ENCODE measurements around the gene MPC2.
"Not testable (repeated sequence)": the region's sequence is repeated elsewhere in the genome, so short reads cannot be mapped to it uniquely, and the experiment has no call there.

MPC2 gene

DNA sequence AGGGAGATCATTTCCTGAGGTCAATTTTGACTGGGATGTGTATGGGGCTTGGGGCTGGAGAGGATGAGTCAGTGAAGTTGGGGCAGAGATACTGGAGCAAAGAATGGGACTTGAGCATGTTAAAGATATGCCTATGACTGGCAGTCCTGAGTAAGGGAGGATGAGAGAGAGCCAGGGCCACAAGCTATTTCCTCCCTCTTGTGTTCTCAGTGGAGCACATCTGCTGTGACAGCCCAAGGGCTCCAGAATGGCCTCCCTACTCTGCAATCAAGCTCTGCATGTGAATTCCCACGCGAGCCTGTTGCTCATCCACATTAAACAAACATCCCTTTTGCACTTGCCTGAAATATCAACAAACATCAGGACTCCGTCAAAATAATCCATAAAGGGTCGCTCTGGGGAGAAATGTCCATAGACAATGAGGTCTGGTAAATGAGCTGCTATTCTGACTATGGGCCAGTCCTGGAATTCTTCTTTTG lies 32.2 kb downstream of the MPC2 start:
- DNase-seq = no peak

DNA sequence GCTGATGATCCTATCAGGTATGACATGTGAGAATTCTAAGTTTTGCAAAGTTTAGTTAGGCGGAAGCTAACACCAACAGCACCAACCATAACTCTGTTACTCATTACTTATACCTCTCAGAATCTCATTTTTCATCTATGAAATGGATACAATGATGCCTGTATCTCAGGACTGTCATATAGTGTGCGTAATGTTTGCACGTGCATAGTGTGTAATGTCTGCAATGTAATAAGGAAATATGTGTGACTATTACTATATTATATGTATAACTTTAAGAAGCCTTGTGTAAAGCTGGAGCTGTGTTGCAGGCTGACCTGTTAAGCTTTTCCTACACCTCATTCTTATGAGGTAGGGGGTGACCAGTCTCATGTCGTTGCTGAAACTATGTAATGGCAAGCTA lies 36.0 kb downstream of the MPC2 start:
- no peak for DNase-seq

DNA sequence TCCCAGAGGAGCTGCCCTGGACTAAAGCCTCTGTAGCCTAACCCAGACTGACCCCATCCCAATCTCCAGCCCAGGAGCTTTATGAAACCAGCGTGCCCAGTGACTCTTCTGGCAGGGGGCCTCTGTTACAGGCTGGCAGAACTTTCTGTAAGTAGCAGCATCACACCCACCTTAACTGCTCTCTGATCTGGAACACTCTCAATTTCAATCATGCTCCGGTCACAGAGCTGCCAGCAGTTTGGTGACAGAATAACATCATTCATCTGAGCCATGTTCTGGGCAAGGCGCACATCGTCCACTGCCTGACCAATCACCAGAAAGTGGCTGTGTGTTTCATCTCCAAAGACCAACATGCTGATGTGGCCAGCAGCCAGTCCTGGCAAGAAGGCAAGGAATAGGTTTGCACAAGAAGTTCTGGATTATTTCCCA lies 37.6 kb downstream of the MPC2 start:
- DNase-seq = no peak

DNA sequence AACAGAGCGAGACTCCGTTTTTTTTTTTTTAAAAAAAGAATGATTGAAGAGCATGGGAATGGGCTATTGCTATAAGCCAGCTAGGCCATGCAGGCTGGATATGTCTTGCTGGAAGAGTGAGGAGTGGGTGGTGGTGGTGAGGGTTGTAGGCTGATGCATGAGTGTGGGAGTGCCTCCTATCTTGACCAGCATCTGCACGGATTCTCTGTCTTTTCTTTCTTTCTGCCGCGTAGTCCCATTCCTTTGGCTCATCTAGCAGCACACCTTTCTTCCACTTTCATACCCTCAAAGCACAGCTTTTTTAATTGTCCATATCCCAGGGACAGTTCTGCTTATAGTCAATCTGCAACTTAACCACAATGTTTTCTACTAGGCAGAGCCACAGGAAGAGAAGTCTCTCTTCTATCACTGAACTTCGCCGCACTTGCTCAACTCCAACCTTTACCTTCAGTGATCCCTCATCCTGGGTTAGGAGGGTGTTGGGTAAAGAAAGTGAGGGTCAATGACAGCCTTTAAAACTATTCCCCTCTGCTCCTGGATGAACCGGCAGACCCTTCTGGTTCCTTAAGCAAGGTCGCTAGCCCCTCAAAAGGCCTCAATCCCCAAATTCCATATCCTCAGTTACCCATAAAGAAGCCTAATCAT lies 38.2 kb downstream of the MPC2 start:
- no peak for DNase-seq

DNA sequence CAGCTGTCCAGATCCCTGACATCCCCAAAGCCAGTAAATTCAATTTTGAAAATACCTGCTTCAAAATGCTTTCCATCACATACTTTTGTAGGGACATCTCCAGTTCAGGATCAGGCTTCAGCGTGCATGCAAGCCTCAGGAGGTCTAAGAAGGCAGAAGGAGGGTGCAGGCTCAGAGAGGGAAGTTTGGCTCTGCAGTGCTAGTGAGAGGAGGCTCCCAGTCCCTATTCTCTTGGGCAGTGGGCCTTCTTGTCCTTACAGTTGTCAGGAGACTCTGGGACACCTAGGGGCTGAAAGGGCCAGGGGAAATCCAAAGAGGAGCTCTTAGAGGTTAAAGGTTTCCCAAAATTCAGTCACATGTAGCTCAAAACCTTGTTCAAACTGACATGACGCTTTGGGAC lies 43.1 kb downstream of the MPC2 start:
- DNase-seq = no peak

DNA sequence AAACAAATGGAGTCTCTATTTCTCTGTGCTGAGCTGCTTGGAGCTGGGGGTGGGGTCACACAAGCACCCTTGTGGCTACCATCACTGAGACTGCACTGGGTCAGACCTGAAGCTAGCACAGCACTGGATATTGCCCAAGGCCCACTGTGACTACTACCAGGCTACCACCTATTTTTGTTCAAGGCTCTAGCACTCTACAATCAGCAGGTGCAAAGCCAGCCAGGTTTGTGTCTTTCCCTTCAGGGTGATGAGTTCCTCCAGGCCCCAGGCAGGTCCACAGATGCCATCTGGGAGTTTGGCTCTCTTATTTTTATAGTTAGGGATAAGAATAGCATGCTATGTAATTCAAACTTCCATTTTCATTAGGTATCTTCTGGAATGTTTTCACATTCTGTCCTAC lies 46.5 kb downstream of the MPC2 start:
- DNase-seq = no peak

DNA sequence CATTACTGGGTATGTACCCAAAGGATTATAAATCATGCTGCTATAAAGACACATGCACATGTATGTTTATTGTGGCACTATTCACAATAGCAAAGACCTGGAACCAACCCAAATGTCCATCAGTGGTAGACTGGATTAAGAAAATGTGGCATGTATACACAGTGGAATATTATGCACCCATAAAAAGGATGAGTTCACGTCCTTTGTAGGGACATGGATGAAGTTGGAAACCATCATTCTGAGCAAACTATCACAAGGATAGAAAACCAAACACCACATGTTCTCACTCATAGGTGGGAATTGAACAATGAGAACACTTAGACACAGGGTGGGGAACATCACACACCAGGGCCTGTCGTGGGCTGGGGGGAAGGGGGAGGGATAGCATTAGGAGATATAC lies 49.7 kb downstream of the MPC2 start:
- not testable (repeated sequence) for DNase-seq

DNA sequence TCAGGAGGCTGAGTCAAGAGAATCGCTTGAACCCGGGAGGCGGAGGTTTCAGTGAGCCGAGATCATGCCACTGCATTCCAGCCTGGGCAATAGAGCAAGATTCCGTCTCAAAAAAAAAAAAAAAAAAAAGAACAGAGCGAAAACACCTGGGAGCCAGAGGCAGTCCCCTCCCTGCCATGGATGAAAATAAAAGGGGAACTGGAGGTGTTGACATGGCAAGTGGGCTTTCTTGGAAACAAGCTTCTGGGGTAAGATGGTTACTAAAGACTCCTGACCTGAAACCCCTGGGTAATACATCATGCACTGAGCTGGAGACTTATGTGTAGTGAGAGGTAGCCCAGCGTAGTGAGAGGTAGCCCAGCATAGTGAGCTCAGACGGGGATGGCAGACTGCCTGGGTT lies 54.5 kb downstream of the MPC2 start:
- no peak for DNase-seq

DNA sequence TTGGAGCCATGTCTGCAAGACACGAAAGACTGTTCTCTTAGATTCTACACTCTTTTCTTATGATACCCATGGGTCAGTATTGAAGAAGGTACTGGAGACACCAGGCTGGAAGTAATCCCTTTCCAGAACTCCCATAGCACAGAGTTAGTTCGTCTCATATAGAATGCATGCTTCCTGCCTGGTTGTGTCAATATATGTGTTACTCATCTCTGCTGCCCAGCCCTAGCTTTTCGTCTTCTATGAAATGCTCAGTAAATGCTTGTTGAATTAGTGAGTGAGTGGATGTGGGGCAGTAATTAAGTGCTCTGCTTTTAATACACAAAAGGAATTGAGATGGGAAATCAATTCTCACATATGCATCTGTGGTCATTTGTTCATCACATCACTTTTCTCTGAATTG lies 55.1 kb downstream of the MPC2 start:
- no peak for DNase-seq

DNA sequence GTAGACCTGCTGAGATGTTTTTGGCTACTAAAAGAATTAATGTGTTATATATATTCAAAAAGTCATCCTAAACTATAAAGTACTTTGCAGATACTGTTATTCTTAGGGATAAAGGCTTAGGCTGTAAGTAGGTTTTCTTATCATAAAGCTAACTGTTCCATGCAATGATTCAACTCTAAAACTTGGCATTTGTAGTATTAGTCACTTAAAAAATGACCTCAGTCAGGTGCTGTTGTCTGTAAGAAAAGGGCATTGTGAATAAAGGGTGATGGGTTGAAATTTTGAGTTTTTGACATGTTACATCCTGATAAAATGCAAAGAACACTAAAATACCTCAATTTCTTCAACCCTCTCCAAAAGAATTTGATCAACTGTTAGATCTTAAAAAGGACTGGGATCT lies 55.8 kb downstream of the MPC2 start:
- no peak for DNase-seq

DNA sequence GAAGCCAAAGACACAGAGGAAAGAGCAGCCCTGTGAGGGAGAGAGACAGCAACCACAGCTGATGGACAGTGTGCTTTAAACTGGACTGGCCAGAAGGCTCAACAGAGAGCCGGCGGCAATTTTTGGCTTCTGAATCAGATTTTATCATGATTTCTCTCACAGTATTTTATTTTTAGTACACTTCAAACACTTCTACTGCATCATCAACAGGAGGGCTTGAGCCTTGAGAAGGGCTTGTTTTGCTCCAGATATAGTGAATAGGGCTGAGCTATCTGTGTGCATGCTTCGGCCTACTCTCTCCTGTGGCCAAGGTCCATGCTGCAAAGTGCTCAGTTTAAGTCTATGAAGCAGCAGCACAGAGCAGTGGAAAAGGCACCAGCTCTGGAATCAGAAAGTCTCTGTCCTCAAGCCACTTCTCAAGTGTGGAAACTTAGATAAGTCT lies 56.3 kb downstream of the MPC2 start:
- no peak for DNase-seq

DNA sequence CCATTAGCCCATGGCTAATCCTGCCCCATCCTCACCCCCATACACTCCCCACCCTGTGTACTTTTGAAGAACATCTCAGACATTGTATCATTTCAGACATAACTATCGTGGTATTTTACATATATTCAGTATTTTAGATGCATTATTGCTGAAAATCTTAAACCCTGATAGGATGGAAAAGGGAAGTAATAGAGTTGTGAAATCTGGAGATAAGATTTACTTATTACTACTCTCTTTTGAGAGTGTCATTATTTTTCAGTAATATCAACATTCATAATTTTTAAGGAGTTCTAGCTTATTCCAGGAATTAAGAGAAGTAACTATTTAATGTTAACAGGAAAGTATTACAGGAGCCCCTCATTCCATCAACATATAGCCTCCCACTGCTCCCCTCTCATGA lies 57.4 kb downstream of the MPC2 start:
- DNase-seq = no peak

DNA sequence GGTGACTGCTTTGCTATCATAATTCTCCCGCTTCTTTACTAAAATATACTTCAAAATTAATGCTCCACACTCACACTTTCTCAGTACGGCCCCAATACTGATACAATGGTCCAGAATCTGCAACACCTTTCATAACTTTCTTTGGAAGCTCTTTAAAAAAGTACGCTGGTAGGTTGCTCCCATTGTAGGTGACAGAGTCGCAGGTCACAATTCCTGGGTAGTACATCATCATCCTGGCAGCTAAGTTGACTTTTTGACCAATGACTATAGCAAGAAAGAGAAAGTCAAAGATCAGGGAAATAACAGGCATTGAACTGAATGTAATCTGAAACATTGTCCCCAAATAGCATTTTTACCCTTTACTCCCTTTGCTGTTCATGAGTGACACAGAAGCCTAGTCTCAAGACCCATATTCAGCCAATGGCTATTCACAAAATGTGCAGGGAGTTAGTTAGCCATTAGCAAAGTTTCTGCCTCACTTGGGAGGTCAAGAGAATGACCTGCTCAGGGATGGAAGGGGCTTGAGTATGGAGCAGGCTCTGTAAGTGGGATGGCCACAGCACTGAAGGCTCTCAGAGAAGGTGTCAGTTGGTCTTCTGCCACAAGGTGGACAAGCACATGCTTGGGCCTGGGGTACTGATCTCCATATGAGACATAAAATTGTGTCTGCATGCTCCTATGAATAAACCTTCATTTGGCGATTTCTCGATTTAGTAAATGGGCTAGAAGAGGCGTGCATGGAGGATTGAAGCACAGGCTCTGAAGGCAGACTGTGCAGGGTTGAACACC lies 58.3 kb downstream of the MPC2 start:
- DNase-seq = no peak

DNA sequence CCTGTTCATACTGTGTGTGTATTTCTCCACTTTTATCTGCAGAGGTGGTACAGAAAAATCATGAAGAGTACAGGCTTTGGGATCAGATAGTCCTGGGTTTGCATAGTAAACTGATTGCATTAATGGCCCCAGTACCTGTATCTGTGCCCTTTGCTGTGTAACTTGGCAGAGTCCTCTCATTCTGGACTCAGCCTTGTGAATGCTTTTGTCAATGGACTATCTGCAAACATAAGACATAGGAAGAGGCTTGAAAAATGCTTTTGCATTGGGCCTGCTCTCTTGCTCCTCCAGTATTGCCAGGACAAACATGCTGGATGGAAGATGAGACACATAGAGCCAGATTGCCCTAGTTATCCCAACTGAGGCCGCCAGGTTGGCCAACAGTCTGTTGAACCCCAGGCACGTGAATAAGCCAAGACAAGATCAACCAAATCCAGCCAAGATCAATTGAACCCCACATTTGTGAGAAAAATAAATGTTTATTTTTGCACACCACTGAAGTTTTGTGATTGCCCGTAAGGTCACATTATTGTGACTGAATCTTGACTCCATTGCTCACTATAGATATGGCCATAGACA lies 60.2 kb downstream of the MPC2 start:
- DNase-seq = no peak

DNA sequence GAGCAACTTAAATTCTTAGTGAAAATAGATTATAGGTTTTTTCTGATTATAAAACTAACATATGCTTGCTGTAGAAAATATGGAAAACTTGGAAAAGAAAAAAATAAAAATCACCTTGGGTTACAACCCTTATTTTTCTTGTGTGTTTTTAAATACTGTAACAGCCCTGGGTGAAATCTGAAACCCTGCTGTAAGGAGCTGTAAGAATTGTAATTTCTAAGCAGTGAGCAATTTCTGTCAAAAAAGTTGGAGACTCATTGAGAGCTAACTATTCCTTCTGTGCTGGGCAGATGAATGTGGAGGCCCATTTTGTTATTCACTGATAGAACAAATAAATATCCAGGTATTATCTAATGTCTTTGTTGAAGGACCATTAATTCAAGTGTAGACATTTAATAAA lies 65.5 kb downstream of the MPC2 start:
- DNase-seq = no peak

DNA sequence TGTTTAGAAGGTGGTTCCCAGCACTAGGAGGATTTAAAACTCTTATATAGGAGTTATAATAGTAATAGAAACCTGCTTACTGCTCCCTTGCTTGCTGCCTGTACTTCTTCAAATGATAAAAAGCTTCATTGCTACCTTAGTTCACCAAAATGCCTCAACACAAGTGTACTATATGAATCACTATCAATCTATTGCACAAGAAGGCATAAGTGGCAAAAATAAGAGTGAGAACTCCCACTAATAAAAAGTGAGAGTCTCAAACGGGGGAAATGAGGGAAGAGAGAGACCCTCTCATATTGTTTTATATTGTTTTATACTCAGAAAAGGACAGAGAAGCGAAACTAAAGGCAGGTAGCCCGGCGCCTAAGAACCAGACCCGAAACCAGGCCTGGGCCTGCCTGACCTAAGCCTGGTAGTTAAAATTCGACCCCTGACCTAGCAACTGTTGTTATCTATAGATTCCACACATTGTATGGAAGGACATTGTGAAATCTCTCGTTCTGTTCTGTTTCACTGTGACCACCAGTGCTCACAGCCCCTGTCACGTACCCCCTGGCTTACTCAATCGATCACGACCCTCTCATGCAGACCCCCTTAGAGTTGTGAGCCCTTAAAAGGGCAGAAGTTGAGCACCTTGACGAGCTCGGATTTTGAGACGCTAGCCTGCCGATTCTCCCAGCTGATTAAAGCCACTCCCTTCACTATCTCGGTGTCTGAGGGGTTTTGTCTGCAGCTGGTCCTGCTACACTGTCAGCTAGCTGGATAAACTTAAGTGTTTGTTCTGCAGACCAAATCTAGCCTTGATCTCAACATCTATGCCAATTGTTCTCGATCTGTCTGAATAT lies 67.5 kb downstream of the MPC2 start:
- DNase-seq = not testable (repeated sequence)

DNA sequence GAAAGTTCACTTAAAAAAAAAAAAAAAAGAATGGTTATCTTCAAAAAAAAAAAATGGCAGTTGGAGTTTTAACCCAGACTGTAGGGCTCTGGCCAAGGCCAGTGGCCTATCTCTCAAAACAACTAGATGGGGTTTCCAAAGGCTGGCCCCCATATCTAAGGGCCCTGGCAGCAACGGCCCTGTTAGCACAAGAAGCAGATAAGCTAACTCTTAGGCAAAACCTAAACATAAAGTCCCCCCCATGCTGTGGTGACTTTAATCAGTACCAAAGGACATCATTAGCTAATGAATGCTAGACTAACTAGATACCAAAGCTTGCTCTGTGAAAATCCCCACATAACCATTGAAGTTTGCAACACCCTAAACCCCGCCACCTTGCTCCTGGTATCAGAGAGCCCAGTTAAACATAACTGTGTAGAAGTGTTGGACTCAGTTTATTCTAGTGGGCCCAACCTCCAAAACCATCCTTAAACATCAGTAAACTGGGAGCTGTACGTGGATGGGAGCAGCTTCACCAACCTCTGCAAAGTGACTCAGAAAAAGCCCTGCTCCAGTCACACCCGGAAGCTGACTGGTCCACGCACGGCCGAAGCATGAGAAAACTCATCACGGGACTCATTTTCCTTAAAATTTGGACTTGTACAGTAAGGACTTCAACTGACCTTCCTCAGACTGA lies 70.0 kb downstream of the MPC2 start:
- not testable (repeated sequence) for DNase-seq
